ENCODE data around the gene ZNF428. TPM values are rescaled to one million over a fixed set of nuclear protein-coding genes. Genes with fewer than 3 reads are reported as not detected.
A peak's percentile ranks its signal among the peaks of the same experiment; 100 is the strongest.

The ZNF428 gene
- polyA plus RNA-seq, 3 donors: 3.8 to 5.6 (median 3.9) TPM

- H3K4me1 Mint-ChIP-seq: peaks cover 43% of the 10 kb centered on the region
- TF ChIP-seq CTCF (IDR thresholded peaks at IDR 0.05): no peak
- H3K9ac ChIP-seq (ENCODE audit: insufficient read depth, low read length, poor library complexity, severe bottlenecking): no peak overlapping the region
- H4K20me1 ChIP-seq (ENCODE audit: insufficient read depth, low read length): no peaks in the 10 kb centered on the region
- WGBS (ENCODE audit: insufficient coverage): 65% methylated on average over 7 of the region's 10 CpGs
- H3K4me3 ChIP-seq (replicated peaks in 1 of 3; ENCODE audit: low read depth in 2 of 3, low read length in 3 of 3): no peak overlapping the region
- no peak overlapping the region for H3K4me3 Mint-ChIP-seq
- peak overlapping the region in 1 of 2 donors; percentile 94 for H3K27ac ChIP-seq (ENCODE audit: low read depth in 1 of 2, low read length in 2 of 2)
- H2AFZ ChIP-seq (ENCODE audit: insufficient read depth, low read depth, low read length, poor library complexity, severe bottlenecking): no peak overlapping the region
- H3K27me3 Mint-ChIP-seq (ENCODE audit: low read depth in 3 of 3): peaks cover 0 to 4% (median 0%) of the 10 kb centered on the region in 3 donors
- peaks cover 25% of the 10 kb centered on the region for H3K79me2 ChIP-seq (ENCODE audit: insufficient read depth, low read length)
- H3K27ac Mint-ChIP-seq: peak overlapping the region; percentile 90 to 99 (median 96)
- H3K9me3 ChIP-seq (replicated peaks in 1 of 2; ENCODE audit: control insufficient read depth in 1 of 2, insufficient read depth in 1 of 2, low read length in 2 of 2): no peaks in the 10 kb centered on the region
- peaks cover 0 to 21% of the 10 kb centered on the region in 2 donors for H3K36me3 ChIP-seq (replicated peaks in 1 of 2; ENCODE audit: control insufficient read depth in 1 of 2, insufficient read depth in 2 of 2, low read length in 2 of 2)
- peaks cover 29 to 38% of the 10 kb centered on the region in 2 donors for H3K36me3 Mint-ChIP-seq
- H3K27me3 ChIP-seq (ENCODE audit: control insufficient read depth in 2 of 2, insufficient read depth in 2 of 2, low read length in 2 of 2): no peaks in the 10 kb centered on the region
- H3K9me3 Mint-ChIP-seq: peaks cover 0 to 3% (median 0%) of the 10 kb centered on the region in 7 donors
- peaks cover 24 to 27% of the 10 kb centered on the region in 2 donors for H3K4me1 ChIP-seq (ENCODE audit: control insufficient read depth in 1 of 2, insufficient read depth in 2 of 2, low read length in 2 of 2)
- no peak overlapping the region for H3K4me2 ChIP-seq (replicated peaks; ENCODE audit: extremely low read depth, low read length, poor library complexity, severe bottlenecking)
- intact Hi-C loops (cut with micrococcal nuclease): no loop called here
- no peak for DNase-seq
Measured at GRCh38 chr19:43563816-43564457, 55.5 kb downstream of the ZNF428 start.

- H3K27me3 ChIP-seq (ENCODE audit: control insufficient read depth in 2 of 2, insufficient read depth in 2 of 2, low read length in 2 of 2): no peaks in the 10 kb centered on the region
- no peaks in the 10 kb centered on the region for H4K20me1 ChIP-seq (ENCODE audit: insufficient read depth, low read length)
- H3K4me3 ChIP-seq (replicated peaks in 1 of 3; ENCODE audit: low read depth in 2 of 3, low read length in 3 of 3): peak overlapping the region in 1 of 3 experiments; percentile 19
- peaks cover 25% of the 10 kb centered on the region for H3K79me2 ChIP-seq (ENCODE audit: insufficient read depth, low read length)
- peak overlapping the region; percentile 41 to 67 for H3K4me3 Mint-ChIP-seq
- H3K4me1 Mint-ChIP-seq: peaks cover 43% of the 10 kb centered on the region
- H3K9me3 Mint-ChIP-seq: peaks cover 0 to 3% (median 0%) of the 10 kb centered on the region in 7 donors
- peak overlapping the region; percentile 94 to 98 for H3K27ac ChIP-seq (ENCODE audit: low read depth in 1 of 2, low read length in 2 of 2)
- H3K27ac Mint-ChIP-seq: peak overlapping the region; percentile 90 to 99 (median 96)
- no peak for TF ChIP-seq CTCF (IDR thresholded peaks at IDR 0.05)
- intact Hi-C loops (cut with micrococcal nuclease): no loop called here
- peak overlapping the region; percentile 51 for H2AFZ ChIP-seq (ENCODE audit: insufficient read depth, low read depth, low read length, poor library complexity, severe bottlenecking)
- peaks cover 24 to 27% of the 10 kb centered on the region in 2 donors for H3K4me1 ChIP-seq (ENCODE audit: control insufficient read depth in 1 of 2, insufficient read depth in 2 of 2, low read length in 2 of 2)
- 0% methylated on average over 2 of the region's 14 CpGs for WGBS (ENCODE audit: insufficient coverage)
- H3K4me2 ChIP-seq (replicated peaks; ENCODE audit: extremely low read depth, low read length, poor library complexity, severe bottlenecking): peak overlapping the region; percentile 30
- peak; percentile 90 to 96 (median 92) for DNase-seq
- H3K36me3 Mint-ChIP-seq: peaks cover 35 to 47% of the 10 kb centered on the region in 2 donors
- H3K27me3 Mint-ChIP-seq (ENCODE audit: low read depth in 3 of 3): peaks cover 0 to 4% (median 0%) of the 10 kb centered on the region in 3 donors
- H3K9me3 ChIP-seq (replicated peaks in 1 of 2; ENCODE audit: control insufficient read depth in 1 of 2, insufficient read depth in 1 of 2, low read length in 2 of 2): no peaks in the 10 kb centered on the region
- H3K9ac ChIP-seq (ENCODE audit: insufficient read depth, low read length, poor library complexity, severe bottlenecking): peak overlapping the region; percentile 72
- H3K36me3 ChIP-seq (replicated peaks in 1 of 2; ENCODE audit: control insufficient read depth in 1 of 2, insufficient read depth in 2 of 2, low read length in 2 of 2): peaks cover 5 to 26% of the 10 kb centered on the region in 2 donors
Measured at GRCh38 chr19:43562698-43563241, 56.7 kb downstream of the ZNF428 start.
